ENCODE measurements around the gene EML1.

The EML1 gene

DNA sequence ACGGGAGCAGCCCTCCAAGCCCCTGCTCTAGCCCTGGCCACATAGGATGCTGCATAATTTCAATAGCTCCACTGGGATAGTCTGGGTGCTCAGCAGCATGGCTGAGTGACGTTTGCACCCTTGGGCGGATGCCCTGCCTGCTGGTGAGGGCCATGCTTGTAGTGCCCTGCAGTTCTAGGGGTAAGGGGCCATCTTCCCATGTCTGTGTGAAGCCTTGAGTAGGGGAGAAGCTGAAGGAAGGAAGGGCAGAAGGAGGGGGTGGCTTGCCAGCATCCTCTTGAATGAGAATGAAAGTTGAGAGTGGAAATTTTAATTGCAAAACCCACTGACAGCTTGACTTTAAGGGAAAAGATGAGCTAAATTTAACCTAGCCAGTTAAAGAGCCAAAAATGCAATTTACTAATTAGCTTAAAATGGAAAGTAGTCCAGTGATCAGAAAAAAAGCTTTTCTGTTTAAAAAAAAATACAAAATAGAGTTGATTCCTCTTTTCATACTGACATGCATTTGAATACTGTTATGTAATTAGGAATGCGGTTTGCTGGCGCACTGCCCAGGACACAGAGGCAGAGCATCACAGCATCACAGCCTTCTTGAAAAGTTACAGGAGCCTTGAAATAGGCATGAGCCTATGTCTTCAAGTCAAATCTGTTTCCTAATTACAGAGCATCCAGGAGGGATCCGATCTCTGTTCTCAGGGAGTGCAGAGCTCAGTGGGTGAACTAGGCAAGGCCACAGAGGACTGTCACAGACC is 18.5 kb upstream of the EML1 start:
- TF ChIP-seq POLR2AphosphoS5 (IDR thresholded peaks at IDR 0.05; ENCODE audit: low read depth) (no peak), GABPA (IDR thresholded peaks at IDR 0.05; ENCODE audit: low read depth) (no peak), SPI1 (IDR thresholded peaks at IDR 0.05; ENCODE audit: borderline replicate concordance, low read depth) (no peak), CTCF (IDR thresholded peaks at IDR 0.05; ENCODE audit: insufficient read depth, low read length) (no peak)
- TF ChIP-seq, protein P1, sequence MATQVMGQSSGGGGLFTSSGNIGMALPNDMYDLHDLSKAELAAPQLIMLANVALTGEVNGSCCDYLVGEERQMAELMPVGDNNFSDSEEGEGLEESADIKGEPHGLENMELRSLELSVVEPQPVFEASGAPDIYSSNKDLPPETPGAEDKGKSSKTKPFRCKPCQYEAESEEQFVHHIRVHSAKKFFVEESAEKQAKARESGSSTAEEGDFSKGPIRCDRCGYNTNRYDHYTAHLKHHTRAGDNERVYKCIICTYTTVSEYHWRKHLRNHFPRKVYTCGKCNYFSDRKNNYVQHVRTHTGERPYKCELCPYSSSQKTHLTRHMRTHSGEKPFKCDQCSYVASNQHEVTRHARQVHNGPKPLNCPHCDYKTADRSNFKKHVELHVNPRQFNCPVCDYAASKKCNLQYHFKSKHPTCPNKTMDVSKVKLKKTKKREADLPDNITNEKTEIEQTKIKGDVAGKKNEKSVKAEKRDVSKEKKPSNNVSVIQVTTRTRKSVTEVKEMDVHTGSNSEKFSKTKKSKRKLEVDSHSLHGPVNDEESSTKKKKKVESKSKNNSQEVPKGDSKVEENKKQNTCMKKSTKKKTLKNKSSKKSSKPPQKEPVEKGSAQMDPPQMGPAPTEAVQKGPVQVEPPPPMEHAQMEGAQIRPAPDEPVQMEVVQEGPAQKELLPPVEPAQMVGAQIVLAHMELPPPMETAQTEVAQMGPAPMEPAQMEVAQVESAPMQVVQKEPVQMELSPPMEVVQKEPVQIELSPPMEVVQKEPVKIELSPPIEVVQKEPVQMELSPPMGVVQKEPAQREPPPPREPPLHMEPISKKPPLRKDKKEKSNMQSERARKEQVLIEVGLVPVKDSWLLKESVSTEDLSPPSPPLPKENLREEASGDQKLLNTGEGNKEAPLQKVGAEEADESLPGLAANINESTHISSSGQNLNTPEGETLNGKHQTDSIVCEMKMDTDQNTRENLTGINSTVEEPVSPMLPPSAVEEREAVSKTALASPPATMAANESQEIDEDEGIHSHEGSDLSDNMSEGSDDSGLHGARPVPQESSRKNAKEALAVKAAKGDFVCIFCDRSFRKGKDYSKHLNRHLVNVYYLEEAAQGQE (IDR thresholded peaks at IDR 0.05; ENCODE audit: insufficient replicate concordance, low read depth): no peak
- Histone ChIP-seq H3K27me3 (ENCODE audit: insufficient read depth, poor library complexity, severe bottlenecking) (no peaks in the 10 kb centered on the region), H3K4me3 (replicated peaks; ENCODE audit: insufficient read depth, low read length) (no peak overlapping the region), H3K27ac (replicated peaks) (no peak overlapping the region)
- peak in 1 of 2 experiments; percentile 46 for DNase-seq (ENCODE audit: low read depth in 1 of 2, low spot score in 1 of 2)

GRCh38 chr14:99775351-99775750 is 17.9 kb upstream of the EML1 start:
- no peak for DNase-seq (ENCODE audit: low read depth in 1 of 2, low spot score in 1 of 2)
- H3K27ac ChIP-seq (replicated peaks): no peak overlapping the region
- H3K4me3 ChIP-seq (replicated peaks; ENCODE audit: insufficient read depth, low read length): no peak overlapping the region
- no peaks in the 10 kb centered on the region for H3K27me3 ChIP-seq (ENCODE audit: insufficient read depth, poor library complexity, severe bottlenecking)
- TF ChIP-seq POLR2AphosphoS5 (IDR thresholded peaks at IDR 0.05; ENCODE audit: low read depth): no peak
- TF ChIP-seq SPI1 (IDR thresholded peaks at IDR 0.05; ENCODE audit: borderline replicate concordance, low read depth): no peak
- TF ChIP-seq CTCF (IDR thresholded peaks at IDR 0.05; ENCODE audit: insufficient read depth, low read length): no peak
- TF ChIP-seq, protein P1 (IDR thresholded peaks at IDR 0.05; ENCODE audit: insufficient replicate concordance, low read depth): no peak
- TF ChIP-seq GABPA (IDR thresholded peaks at IDR 0.05; ENCODE audit: low read depth): no peak

GRCh38 chr14:99777951-99778350 is 15.3 kb upstream of the EML1 start:
- DNase-seq (ENCODE audit: low read depth in 1 of 2, low spot score in 1 of 2): no peak
- TF ChIP-seq CTCF (IDR thresholded peaks at IDR 0.05; ENCODE audit: insufficient read depth, low read length): no peak
- Histone ChIP-seq H3K27me3 (ENCODE audit: insufficient read depth, poor library complexity, severe bottlenecking) (no peaks in the 10 kb centered on the region), H3K4me3 (replicated peaks; ENCODE audit: insufficient read depth, low read length) (no peak overlapping the region), H3K27ac (replicated peaks) (no peak overlapping the region)

DNA sequence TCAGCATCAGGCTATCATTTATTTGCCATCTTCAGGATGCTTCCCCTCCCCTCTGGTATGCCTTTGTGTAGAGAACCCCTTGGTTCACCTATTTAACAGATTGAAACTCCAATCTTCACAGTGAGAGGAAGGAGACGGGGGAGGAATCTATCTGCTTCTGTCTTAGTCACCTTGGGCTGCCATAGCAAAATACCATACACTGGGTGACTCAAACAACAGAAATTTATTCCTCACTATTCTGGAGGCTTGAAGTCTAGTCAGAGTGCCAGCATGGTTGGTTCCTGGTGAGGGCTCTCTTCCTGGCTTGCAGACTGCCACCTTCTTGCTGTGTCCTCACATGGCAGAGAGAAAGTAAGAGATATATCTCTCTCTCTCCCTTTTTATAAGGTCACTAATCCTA is 13.5 kb upstream of the EML1 start:
- Histone ChIP-seq H3K27ac (replicated peaks) (no peak overlapping the region), H3K4me3 (replicated peaks; ENCODE audit: insufficient read depth, low read length) (no peak overlapping the region), H3K27me3 (ENCODE audit: insufficient read depth, poor library complexity, severe bottlenecking) (no peaks in the 10 kb centered on the region)
- TF ChIP-seq, protein P1 (IDR thresholded peaks at IDR 0.05; ENCODE audit: insufficient replicate concordance, low read depth): no peak
- no peak for TF ChIP-seq POLR2AphosphoS5 (IDR thresholded peaks at IDR 0.05; ENCODE audit: low read depth)
- TF ChIP-seq SPI1 (IDR thresholded peaks at IDR 0.05; ENCODE audit: borderline replicate concordance, low read depth): no peak
- TF ChIP-seq CTCF (IDR thresholded peaks at IDR 0.05; ENCODE audit: insufficient read depth, low read length): no peak
- no peak for TF ChIP-seq GABPA (IDR thresholded peaks at IDR 0.05; ENCODE audit: low read depth)
- no peak for DNase-seq (ENCODE audit: low read depth in 1 of 2, low spot score in 1 of 2)
